ENCODE results near the gene ABHD13.

DNA sequence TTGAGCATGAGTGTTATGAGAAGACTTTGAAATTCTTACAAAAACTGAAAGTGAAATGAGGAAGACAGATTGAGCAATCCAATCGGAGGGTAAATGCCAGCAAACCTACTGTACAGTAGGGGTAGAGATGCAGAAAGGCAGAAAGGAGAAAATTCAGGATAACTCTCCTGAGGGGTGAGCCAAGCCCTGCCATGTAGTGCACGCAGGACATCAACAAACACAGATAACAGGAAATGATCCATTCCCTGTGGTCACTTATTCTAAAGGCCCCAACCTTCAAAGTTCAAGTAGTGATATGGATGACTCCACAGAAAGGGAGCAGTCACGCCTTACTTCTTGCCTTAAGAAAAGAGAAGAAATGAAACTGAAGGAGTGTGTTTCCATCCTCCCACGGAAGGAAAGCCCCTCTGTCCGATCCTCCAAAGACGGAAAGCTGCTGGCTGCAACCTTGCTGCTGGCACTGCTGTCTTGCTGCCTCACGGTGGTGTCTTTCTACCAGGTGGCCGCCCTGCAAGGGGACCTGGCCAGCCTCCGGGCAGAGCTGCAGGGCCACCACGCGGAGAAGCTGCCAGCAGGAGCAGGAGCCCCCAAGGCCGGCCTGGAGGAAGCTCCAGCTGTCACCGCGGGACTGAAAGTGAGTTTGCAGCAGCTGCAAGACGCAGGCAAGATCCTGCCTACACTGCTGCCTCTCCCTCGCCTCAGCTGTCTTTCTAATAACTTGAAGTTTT is 51.6 kb downstream of the ABHD13 start, which contains the start of gene TNFSF13B:
- TF ChIP-seq, protein P1, sequence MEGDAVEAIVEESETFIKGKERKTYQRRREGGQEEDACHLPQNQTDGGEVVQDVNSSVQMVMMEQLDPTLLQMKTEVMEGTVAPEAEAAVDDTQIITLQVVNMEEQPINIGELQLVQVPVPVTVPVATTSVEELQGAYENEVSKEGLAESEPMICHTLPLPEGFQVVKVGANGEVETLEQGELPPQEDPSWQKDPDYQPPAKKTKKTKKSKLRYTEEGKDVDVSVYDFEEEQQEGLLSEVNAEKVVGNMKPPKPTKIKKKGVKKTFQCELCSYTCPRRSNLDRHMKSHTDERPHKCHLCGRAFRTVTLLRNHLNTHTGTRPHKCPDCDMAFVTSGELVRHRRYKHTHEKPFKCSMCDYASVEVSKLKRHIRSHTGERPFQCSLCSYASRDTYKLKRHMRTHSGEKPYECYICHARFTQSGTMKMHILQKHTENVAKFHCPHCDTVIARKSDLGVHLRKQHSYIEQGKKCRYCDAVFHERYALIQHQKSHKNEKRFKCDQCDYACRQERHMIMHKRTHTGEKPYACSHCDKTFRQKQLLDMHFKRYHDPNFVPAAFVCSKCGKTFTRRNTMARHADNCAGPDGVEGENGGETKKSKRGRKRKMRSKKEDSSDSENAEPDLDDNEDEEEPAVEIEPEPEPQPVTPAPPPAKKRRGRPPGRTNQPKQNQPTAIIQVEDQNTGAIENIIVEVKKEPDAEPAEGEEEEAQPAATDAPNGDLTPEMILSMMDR (IDR thresholded peaks at IDR 0.05) = no peak
- no peak for TF ChIP-seq ZFX (IDR thresholded peaks at IDR 0.05; ENCODE audit: borderline replicate concordance)
